HuH-7.5 (cell line): ENCODE measurements around the gene FANCC.

Source experiments
- DNase-seq: peaks from one replicate; pipeline ENCODE4 v3.0.0; 2011; ENCODE audit warnings: low spot score

FANCC gene

GRCh38 chr9:95189251-95190098 is 128.0 kb downstream of the FANCC start:
- DNase-seq, result peak; percentile 18

- DNase-seq, result no peak
These were observed 129.1 kb downstream of the FANCC start for GRCh38 chr9:95188459-95188858.

DNA sequence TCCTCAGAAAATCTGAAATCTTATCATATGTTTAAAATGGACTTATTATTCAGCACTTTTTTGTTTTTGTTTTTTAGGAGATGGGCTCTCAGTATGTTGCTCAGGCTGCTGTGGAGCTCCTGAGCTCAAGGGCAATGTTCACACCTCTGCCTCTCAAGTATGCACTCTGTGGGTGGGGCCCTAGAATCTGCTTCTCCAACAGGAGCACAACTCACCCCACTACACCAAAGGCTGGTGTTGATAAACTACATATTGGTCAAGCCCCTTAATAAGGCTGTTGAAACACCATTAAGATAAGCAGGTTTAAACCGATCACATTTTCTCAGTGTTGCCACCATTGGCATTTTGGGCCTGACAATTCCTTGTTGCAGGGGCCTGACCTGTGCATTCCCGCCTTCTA is 131.6 kb downstream of the FANCC start:
- DNase-seq, result no peak

DNA sequence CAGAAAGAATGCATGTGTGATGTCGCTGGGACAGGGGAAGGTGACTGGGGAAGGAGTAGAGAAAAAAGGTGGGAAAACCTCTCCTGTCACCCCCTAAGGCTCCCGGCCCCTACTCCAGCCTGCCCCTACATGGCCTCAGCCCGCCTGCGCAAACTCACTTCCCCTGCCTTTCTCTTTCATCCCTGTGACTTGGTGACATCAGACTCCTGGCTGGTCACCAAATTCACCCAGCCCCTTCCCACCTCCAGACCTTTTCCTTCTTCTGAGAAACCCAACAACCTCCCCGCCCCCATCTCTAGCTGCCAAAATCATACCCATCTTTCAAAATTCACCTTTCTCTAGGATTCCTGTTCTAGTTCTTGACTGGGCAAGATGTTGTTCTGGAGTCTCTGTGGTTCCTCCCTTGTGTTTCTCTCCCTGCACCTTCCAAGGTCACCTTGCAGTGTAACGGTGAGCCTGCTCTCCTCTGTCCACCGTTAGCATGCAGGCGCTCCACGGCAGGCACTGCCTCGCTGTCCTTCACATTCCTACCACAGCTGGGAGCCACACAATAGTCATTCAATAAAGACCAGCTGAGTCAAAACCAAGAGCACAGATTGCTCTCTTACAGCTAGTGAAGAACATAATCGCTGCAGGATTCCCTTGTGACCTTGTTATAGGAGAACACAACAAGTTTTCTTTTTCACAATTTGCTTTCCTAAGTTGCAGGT is 134.5 kb downstream of the FANCC start:
- DNase-seq, result no peak

GRCh38 chr9:95181835-95182234 is 135.7 kb downstream of the FANCC start:
- DNase-seq, result no peak

DNA sequence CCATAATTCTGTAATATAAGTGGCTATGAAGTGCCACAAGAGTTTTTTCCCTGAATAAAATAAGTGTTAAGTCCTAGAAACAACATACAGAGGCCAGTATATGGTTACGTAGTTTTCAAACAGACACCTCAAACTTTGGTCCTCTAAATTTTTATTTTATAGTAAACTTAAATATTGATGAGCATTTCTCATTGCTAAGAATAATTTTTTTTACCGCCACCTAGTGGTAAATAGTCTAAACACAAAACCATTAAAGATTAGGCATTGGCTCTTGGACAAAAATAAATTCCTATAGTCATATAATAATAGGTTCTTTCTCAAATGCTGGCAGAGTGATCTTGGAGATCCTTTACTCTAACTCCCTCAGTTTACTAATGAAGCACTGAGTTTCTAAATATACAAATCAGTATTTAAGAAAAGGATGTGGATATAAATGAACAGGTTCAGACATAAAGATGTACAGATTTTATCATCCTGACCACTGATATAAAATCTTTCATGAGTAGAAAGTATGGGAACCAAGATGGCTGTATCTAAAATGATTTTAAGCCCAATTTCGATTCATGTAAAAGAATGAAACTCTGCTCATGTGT is 136.2 kb downstream of the FANCC start:
- no peak for DNase-seq

DNA sequence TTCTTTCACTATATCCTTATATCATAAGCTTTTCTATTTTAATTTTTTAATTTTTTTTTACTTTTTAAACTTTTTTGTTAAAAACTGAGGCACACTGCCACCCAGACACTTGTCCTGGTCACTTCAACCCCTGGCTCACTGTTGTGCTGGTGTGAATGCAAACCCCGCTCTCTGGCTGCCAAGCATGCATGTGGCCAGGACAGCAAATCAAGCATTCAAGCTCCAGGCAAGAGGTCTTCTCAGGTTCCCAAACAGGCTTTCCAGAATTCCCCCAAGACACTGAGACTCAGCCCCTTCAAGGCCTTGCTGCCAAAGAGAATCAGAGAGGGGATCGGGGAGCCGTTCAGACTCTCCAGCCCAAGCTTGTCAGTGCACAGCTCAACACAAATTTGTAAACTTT is 139.9 kb downstream of the FANCC start:
- no peak for DNase-seq

- DNase-seq, result no peak
These were observed 140.7 kb downstream of the FANCC start for GRCh38 chr9:95176755-95177319.

DNA sequence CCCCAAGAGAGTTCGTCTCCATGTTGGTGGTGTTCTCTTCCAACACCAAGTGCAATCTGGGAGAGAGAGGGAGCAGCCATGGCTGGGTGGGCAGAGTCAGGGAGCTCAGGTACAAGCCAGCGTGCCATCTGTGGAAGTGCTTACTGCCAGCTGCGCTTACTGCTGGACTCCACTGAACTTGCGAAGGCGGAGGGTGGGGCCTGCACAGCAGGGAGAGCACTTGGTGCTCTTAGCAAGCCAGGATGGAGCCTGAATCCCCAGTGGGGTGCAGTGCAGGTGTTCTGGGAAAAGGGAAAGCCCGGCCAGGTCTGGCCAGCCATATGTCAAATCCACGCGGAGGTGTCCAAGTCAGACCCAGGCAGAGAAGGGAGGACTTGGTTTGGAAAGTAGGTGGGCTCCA is 142.0 kb downstream of the FANCC start:
- no peak for DNase-seq

DNA sequence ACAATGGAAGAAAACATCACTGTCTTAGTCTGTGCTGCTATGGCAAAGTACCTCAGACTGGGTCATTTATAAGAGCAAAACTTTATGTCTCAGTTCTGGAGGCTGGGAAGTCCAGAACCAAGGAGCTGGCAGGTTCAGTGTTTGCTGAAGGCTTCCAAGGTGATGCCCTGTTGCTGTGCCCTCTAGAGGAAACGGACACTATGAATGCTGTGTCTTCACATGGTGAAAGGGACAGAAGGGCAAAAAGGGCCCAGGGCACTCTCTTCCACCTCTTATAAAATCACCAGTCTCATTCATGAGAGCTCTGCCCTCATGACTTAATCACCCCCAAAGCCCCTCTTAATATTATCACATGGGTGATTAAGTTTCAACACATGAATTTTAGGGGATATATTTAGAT is 143.5 kb downstream of the FANCC start:
- no peak for DNase-seq

DNA sequence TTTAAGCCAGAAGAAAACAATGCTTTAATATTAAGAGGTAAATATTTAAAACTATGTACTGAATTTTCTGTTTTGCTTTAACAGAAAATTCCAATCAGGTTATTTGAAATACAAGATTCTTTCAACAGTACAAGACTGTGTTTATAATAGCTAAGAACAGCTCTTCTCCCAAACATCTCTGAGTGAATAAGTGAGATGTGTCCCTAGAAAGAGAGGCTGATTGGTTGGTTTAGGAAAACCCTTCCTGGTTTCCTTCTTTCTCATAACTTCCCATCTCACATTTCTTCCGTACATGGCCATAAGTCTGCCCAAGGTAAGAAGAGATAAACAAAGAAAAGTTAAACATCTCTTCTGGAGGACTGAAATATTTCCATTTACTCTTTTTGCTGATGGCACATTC is 145.9 kb downstream of the FANCC start:
- no peak for DNase-seq

GRCh38 chr9:95171001-95171400 is 146.5 kb downstream of the FANCC start:
- DNase-seq, result no peak

GRCh38 chr9:95167998-95168397 is 149.5 kb downstream of the FANCC start:
- DNase-seq, result peak; percentile 47

DNA sequence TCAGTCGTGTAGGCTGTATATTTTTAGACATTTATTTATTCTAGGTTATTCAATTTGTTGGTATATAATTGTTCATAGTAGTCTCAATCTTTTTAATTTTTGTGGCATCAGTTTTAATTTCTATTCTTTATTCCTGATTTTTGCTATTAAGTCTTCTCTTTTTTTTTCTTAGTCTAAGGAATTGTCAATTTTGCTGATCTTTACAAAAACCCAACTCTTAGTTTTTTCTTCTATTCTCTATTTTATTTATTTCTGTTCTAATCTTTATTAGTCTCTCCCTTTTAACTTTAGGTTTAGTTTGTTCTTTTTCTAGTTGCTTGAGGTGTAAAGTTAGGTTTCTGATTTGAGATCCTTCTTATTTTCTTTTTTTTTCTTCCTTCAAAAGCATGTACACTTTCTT is 152.5 kb downstream of the FANCC start:
- no peak for DNase-seq

DNA sequence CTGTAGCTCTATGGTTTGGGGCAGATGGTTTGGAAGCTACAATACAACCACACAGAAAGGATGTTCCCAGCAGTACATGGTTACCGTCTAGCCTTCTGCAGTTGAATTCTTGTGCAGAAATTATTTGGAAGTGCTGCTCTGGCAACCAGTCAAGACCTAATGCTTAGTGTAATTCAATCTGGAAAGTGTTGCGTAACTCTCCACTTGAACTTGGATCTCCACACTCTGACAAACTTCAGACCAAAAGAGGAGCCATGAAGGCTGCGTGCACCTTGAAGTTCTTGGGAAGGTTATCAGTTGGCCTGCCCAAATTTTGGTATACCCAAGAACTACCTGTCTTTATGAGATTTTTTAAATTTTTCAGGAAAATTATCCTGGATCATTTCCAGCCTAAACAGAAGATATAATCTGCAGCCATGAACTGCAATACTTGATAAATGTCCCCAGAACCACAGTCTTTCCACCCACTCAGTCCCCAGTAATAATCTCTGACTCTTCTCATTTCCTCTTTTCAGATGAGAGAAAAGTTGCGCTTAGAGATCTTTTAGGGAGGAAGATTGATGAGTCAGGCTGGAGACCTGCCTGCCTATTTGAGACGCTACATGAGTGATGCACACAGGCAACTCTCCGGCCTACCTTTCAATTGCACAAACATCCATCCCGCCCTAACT is 159.9 kb downstream of the FANCC start:
- no peak for DNase-seq

DNA sequence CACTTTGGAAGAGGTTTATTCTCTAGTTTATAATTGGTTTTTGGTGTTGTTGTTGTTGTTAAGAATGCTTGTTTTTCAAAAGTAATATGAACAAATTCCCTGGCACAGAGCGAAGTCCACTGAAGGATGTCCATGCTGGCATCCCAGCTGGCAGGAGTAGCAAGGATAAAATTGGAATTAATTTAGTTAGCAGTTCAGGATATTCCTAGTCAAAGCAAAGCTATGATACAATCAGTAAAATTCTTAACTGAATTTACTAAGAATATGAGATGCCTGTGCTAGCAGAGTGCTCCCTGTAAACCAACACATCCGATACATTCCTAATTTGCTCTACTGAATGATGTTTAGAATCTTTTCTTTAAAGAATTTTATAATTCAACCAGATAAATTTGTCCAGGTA is 161.4 kb downstream of the FANCC start:
- DNase-seq, result no peak

DNA sequence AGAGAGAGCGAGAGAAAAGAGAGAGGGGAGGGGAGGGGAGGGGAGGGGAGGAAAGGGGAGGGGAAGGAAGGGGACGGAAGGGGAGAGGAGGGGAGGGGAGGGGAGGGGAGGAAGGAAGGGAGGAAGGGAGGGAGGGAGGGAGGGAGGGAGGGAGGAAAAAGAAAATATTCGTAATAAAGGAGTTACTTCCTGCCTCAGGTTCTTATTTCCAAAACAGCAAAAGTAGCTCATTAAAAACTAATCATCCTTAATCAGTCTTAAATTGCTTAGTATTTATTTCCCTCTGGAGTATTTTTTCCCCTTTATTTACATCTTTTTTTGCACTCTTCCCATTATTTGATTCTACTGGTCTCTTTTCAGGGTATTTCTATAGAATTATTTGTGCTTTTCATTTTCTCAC is 162.3 kb downstream of the FANCC start:
- DNase-seq, result no peak

- no peak for DNase-seq
These were observed 166.6 kb downstream of the FANCC start for GRCh38 chr9:95150903-95151302.

DNA sequence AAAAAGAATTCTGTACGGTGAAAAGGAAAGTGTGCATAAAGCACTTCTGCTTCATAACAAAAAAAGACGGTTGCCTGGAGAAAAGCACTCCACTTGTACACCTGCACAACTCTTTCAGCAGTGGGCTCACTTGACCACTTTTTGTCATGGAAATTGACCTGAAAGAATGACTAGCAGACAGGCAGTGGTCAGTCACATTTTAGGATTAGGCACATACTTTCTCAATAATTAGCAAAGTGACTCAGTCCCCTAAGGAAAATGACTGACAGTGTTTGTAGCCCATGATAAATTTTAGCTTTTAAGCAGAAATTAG is 169.3 kb downstream of the FANCC start:
- DNase-seq, result no peak

GRCh38 chr9:95147452-95148207 is 169.9 kb downstream of the FANCC start:
- no peak for DNase-seq
